H1 (cell line): ENCODE measurements around the gene SMIM17. TPM values are rescaled to one million over a fixed set of nuclear protein-coding genes. Genes with fewer than 3 reads are reported as not detected.
A peak's percentile ranks its signal among the peaks of the same experiment; 100 is the strongest.

Source experiments
- CTCF ChIA-PET: fragments of 300-600 bp; sonication (Branson Sonifier 250); formaldehyde crosslinking; loops from one replicate; lab custom pipeline; 2021; ENCODE audit not compliant: partially characterized antibody; lab: Charles Lee
- POLR2A ChIA-PET: fragments of 300-600 bp; sonication (Branson Sonifier 250); formaldehyde crosslinking; loops from one replicate; lab custom pipeline; 2021; ENCODE audit warnings: inconsistent platforms; ENCODE audit not compliant: partially characterized antibody; lab: Charles Lee
- DNase-seq, 2 experiments: peaks; one replicate each; pipeline versions ENCODE4 v3.0.0 to v3.0.0-alpha.2; 2010 to 2022; ENCODE audit warnings: low spot score in 2 of 2, low read depth in 1 of 2, mixed read lengths in 1 of 2
- FAIRE-seq: peaks from 2 replicates; lab custom pipeline; 2011; peaks lifted over from hg19 to GRCh38; lab: Jason Lieb, UNC
- H2AFZ ChIP-seq: 2 replicates; pipeline ENCODE4 v1.8.1; 2012; ENCODE audit warnings: low read length, inconsistent platforms
- H2AK5ac ChIP-seq: 2 replicates; pipeline ENCODE4 v1.6.1; 2013; ENCODE audit warnings: low read depth, low read length
- H2BK120ac ChIP-seq: replicated peaks from 2 replicates; pipeline ENCODE3; 2013; ENCODE audit warnings: low read depth, low read length, inconsistent platforms
- H2BK12ac ChIP-seq: 2 replicates; pipeline ENCODE4 v1.6.1; 2013; ENCODE audit warnings: low read depth, low read length
- H2BK15ac ChIP-seq: 2 replicates; pipeline ENCODE4 v1.6.1; 2013; ENCODE audit warnings: low read length
- H2BK20ac ChIP-seq: 2 replicates; pipeline ENCODE4 v1.6.1; 2013; ENCODE audit warnings: low read length
- H2BK5ac ChIP-seq: 2 replicates; pipeline ENCODE4 v1.6.1; 2013; ENCODE audit warnings: low read depth, low read length
- H3K14ac ChIP-seq: 2 replicates; pipeline ENCODE4 v1.6.1; 2013; ENCODE audit warnings: inconsistent platforms; ENCODE audit not compliant: insufficient read length
- H3K18ac ChIP-seq: 2 replicates; pipeline ENCODE4 v1.6.1; 2013; ENCODE audit warnings: low read length; ENCODE audit errors: extremely low read depth
- H3K23ac ChIP-seq: 2 replicates; pipeline ENCODE4 v1.6.1; 2013; ENCODE audit warnings: inconsistent platforms; ENCODE audit not compliant: insufficient read length
- H3K23me2 ChIP-seq: 2 replicates; pipeline ENCODE4 v1.6.1; 2013; ENCODE audit warnings: low read depth, low read length
- H3K27ac ChIP-seq: 2 replicates; pipeline ENCODE4 v1.6.1; 2011; ENCODE audit warnings: low read depth, low read length, inconsistent platforms
- H3K27me3 ChIP-seq, 4 experiments: replicated peaks in 1 of 4; 1 replicate in 1 of 4; 2 replicates in 3 of 4; pipeline versions ENCODE4 v1.6.1 to v1.8.1; 2011 to 2013; ENCODE audit warnings: low read length in 3 of 4, mild to moderate bottlenecking in 3 of 4, inconsistent platforms in 2 of 4, mixed read lengths in 2 of 4, moderate library complexity in 1 of 4; ENCODE audit not compliant: control insufficient read depth in 3 of 4, insufficient read depth in 3 of 4; ENCODE audit errors: extremely low read depth in 1 of 4
- H3K36me3 ChIP-seq, 4 experiments: 2 replicates each; pipeline versions ENCODE4 v1.6.1 to v1.8.1; 2011 to 2013; ENCODE audit warnings: mild to moderate bottlenecking in 4 of 4, low read length in 3 of 4, moderate library complexity in 2 of 4, control low read depth in 1 of 4, inconsistent platforms in 1 of 4; ENCODE audit not compliant: insufficient read depth in 4 of 4, control insufficient read depth in 2 of 4
- H3K4ac ChIP-seq: replicated peaks from 2 replicates; pipeline ENCODE3; 2013; ENCODE audit warnings: low read length, low read depth, mixed read lengths, inconsistent platforms; ENCODE audit not compliant: insufficient read length
- H3K4me1 ChIP-seq, 4 experiments: replicated peaks in 1 of 4; 1 replicate in 1 of 4; 2 replicates in 3 of 4; pipeline versions ENCODE4 v1.6.1 to v1.8.1; 2011 to 2013; ENCODE audit warnings: low read length in 3 of 4, inconsistent platforms in 2 of 4, mixed read lengths in 1 of 4; ENCODE audit not compliant: insufficient read depth in 4 of 4, control insufficient read depth in 3 of 4
- H3K4me2 ChIP-seq, 2 experiments: 2 replicates each; pipeline versions ENCODE4 v1.6.1 to v1.8.1; 2011 to 2013; ENCODE audit warnings: low read depth in 2 of 2, low read length in 2 of 2, control low read depth in 1 of 2, inconsistent platforms in 1 of 2, mild to moderate bottlenecking in 1 of 2; ENCODE audit not compliant: insufficient read depth in 1 of 2
- H3K4me3 ChIP-seq, 4 experiments: fragments of 200-600, 300-600 bp in 1 of 4; sonication (generic), shearing (Covaris generic), sonication (Bioruptor Twin) in 1 of 4; 2 replicates each; pipeline versions ENCODE4 v1.5.1 to v1.8.1; 2011 to 2016; ENCODE audit warnings: low read length in 4 of 4, low read depth in 3 of 4, control low read depth in 2 of 4, inconsistent platforms in 2 of 4, mild to moderate bottlenecking in 2 of 4, mixed read lengths in 1 of 4, moderate library complexity in 1 of 4; ENCODE audit not compliant: insufficient read depth in 2 of 4; ENCODE audit errors: extremely low read depth in 1 of 4
- H3K56ac ChIP-seq: replicated peaks from 2 replicates; pipeline ENCODE3; 2013; ENCODE audit warnings: low read depth, mild to moderate bottlenecking, mixed read lengths, low read length, inconsistent platforms; ENCODE audit not compliant: insufficient read length
- H3K79me1 ChIP-seq: 2 replicates; pipeline ENCODE4 v1.6.1; 2013; ENCODE audit warnings: low read depth, low read length, control low read depth
- H3K79me2 ChIP-seq, 2 experiments: 2 replicates each; pipeline versions ENCODE4 v1.6.1 to v1.8.1; 2012 to 2013; ENCODE audit warnings: low read length in 2 of 2, mild to moderate bottlenecking in 2 of 2, inconsistent platforms in 1 of 2; ENCODE audit not compliant: insufficient read depth in 2 of 2, control insufficient read depth in 1 of 2
- H3K9ac ChIP-seq, 4 experiments: replicated peaks in 1 of 4; 1 replicate in 1 of 4; 2 replicates in 3 of 4; pipeline versions ENCODE4 v1.6.1 to v1.8.1; 2011 to 2013; ENCODE audit warnings: low read depth in 3 of 4, low read length in 3 of 4, control low read depth in 2 of 4, mild to moderate bottlenecking in 2 of 4, moderate library complexity in 2 of 4, inconsistent platforms in 1 of 4; ENCODE audit errors: extremely low read depth in 1 of 4
- H3K9me3 ChIP-seq, 2 experiments: 2 replicates each; pipeline versions ENCODE4 v1.6.1 to v1.8.1; 2012 to 2013; ENCODE audit warnings: mild to moderate bottlenecking in 2 of 2, moderate library complexity in 2 of 2, control low read depth in 1 of 2, inconsistent platforms in 1 of 2, low read depth in 1 of 2, low read length in 1 of 2, mixed read lengths in 1 of 2; ENCODE audit not compliant: insufficient read depth in 2 of 2
- H4K20me1 ChIP-seq, 2 experiments: replicated peaks in 1 of 2; 2 replicates each; pipeline versions ENCODE3 to v1.8.1; 2011 to 2013; ENCODE audit warnings: inconsistent platforms in 2 of 2, low read length in 2 of 2, mild to moderate bottlenecking in 1 of 2; ENCODE audit not compliant: insufficient read depth in 2 of 2, control insufficient read depth in 1 of 2
- H4K5ac ChIP-seq: 2 replicates; pipeline ENCODE4 v1.6.1; 2013; ENCODE audit warnings: low read length, low read depth, mixed read lengths, inconsistent platforms; ENCODE audit not compliant: insufficient read length
- H4K8ac ChIP-seq: 2 replicates; pipeline ENCODE4 v1.8.0; 2013; ENCODE audit warnings: mild to moderate bottlenecking, moderate library complexity, low read length, inconsistent platforms; ENCODE audit not compliant: insufficient read depth; ENCODE audit errors: extremely low read depth
- H4K91ac ChIP-seq: replicated peaks from 2 replicates; pipeline ENCODE3; 2013; ENCODE audit warnings: low read length, mixed read lengths, inconsistent platforms; ENCODE audit not compliant: insufficient read length
- ATF2 ChIP-seq: IDR thresholded peaks from 2 replicates; pipeline ENCODE4 v1.6.1; 2012; ENCODE audit warnings: low read length, inconsistent platforms
- BCL11A ChIP-seq, 2 experiments: IDR thresholded peaks; one replicate each; pipeline ENCODE4 v1.6.1; 2011; ENCODE audit warnings: low read depth in 2 of 2, low read length in 2 of 2, mild to moderate bottlenecking in 2 of 2
- CHD1 ChIP-seq: IDR thresholded peaks from 2 replicates; pipeline ENCODE4 v1.6.1; 2012; ENCODE audit warnings: low read depth, low read length, improper control_type of control experiment
- E2F6 ChIP-seq: IDR thresholded peaks from 2 replicates; pipeline ENCODE4 v1.6.1; 2012; ENCODE audit warnings: inconsistent platforms
- HDAC6 ChIP-seq: IDR thresholded peaks from one replicate; pipeline ENCODE4 v1.7.1; 2012; ENCODE audit warnings: low read depth, mild to moderate bottlenecking, inconsistent platforms, low read length, moderate library complexity
- MAX ChIP-seq: IDR thresholded peaks from 2 replicates; pipeline ENCODE4 v1.6.1; 2012; ENCODE audit warnings: inconsistent platforms
- POLR2AphosphoS5 ChIP-seq: IDR thresholded peaks from 2 replicates; pipeline ENCODE4 v1.6.1; 2011; ENCODE audit warnings: low read depth, low read length
- RBBP5 ChIP-seq: IDR thresholded peaks from 2 replicates; pipeline ENCODE4 v1.7.1; 2012; ENCODE audit warnings: low read depth, mild to moderate bottlenecking, inconsistent platforms, low read length, moderate library complexity, borderline replicate concordance
- SUZ12 ChIP-seq: fragments of 200-600 bp; sonication (generic); IDR thresholded peaks from 2 replicates; pipeline ENCODE4 v1.6.1; 2012; ENCODE audit warnings: mild to moderate bottlenecking, inconsistent platforms, low read length, moderate library complexity, mixed read lengths
- WGBS, 2 experiments: shearing (Covaris generic) in 1 of 2; methylation state at CpG; one replicate each; pipeline versions ENCODE4 v1.1.6 to v1.1.7; 2013 to 2015; ENCODE audit warnings: low lambda C conversion rate in 2 of 2, mixed read lengths in 2 of 2, inconsistent platforms in 1 of 2, low coverage in 1 of 2, missing lambda C conversion rate in 1 of 2; ENCODE audit not compliant: insufficient replicate concordance in 2 of 2, insufficient coverage in 1 of 2, insufficient read length in 1 of 2; ENCODE audit errors: extremely low coverage in 1 of 2, missing lambda C conversion rate in 1 of 2; 5-methylcytosine and 5-hydroxymethylcytosine counted together
- polyA plus RNA-seq, 7 experiments: library from polyadenylated mRNA; depleted of rRNA in 3 of 7; stranded (reverse) in 5 of 7; unstranded in 2 of 7; fragments of >200 nt in 5 of 7; fragments of 200-250 nt in 2 of 7; gene quantifications; 1 replicate in 5 of 7; 2 replicates in 1 of 7; 4 replicates in 1 of 7; pipeline versions ENCODE4 v1.2.1 to v1.2.3, GENCODE V29; 2011 to 2013; ENCODE audit warnings: missing spikeins in 2 of 7, mixed read lengths in 2 of 7
- total RNA-seq: library from RNA; stranded (reverse); fragmentation: NEBNext Ultra II Directional; extraction: Animal tissue kit (Norgen Biotek cat#: 25700); gene quantifications from 2 replicates; pipeline ENCODE4 v1.2.1, GENCODE V29; 2021

Gene SMIM17
- total and polyA plus RNA-seq, 2 of the 8 experiments (the other 6 are each of a cell fraction or from before 2014, with no cell fraction given): 0.06 TPM; not detected in 1

GRCh38 chr19:56594446-56594782, 48.5 kb upstream of the SMIM17 start:
- H3K9ac ChIP-seq: no peak overlapping the region
- peak overlapping the region; percentile 35; the same call in 1 of the 2 replicates for H2BK5ac ChIP-seq
- no peak overlapping the region for H4K8ac ChIP-seq
- CTCF ChIA-PET: interaction anchor here (0.6 kb wide), 1 partner anchor 719 kb away, joined by 3 read pairs; no protein-coding TSS in a partner anchor
- H2BK120ac ChIP-seq: no peak overlapping the region
- H3K79me2 ChIP-seq: peaks cover 0 to 18% of the 10 kb centered on the region in 2 experiments; a peak in 2 of 4 replicates
- no peak overlapping the region for H3K14ac ChIP-seq
- H4K5ac ChIP-seq: no peak overlapping the region
- peaks cover 8% of the 10 kb centered on the region for H3K79me1 ChIP-seq
- DNase-seq (no peak), FAIRE-seq (no peak)
- H2BK12ac ChIP-seq: no peak overlapping the region
- no peak overlapping the region for H3K18ac ChIP-seq
- POLR2A ChIA-PET: interaction anchor here (1.4 to 1.6 kb wide), 3 partner anchors 11 to 31 kb away, joined by 3 to 7 read pairs (median 5); no protein-coding TSS in a partner anchor
- H2AK5ac ChIP-seq: 0 out of 2 replicates have a peak overlapping the region, but pooled peaks have one; percentile 13
- H3K36me3 ChIP-seq: no peaks in the 10 kb centered on the region; a peak in 1 of 8 replicates
- H3K27ac ChIP-seq: no peak overlapping the region
- H4K20me1 ChIP-seq: peaks cover 0 to 6% of the 10 kb centered on the region in 2 experiments
- H3K23me2 ChIP-seq: peaks cover 14% of the 10 kb centered on the region
- no peak overlapping the region for H2BK15ac ChIP-seq
- peak overlapping the region; percentile 55 for H2AFZ ChIP-seq
- no peak overlapping the region for H2BK20ac ChIP-seq
- H3K4ac ChIP-seq: no peak overlapping the region
- peak overlapping the region; percentile 46 to 99; a peak in 3 of 4 replicates for H3K4me2 ChIP-seq
- no peak overlapping the region for H3K23ac ChIP-seq
- peak overlapping the region; percentile 76 to 99 (median 90); a peak in 5 of 8 replicates for H3K4me3 ChIP-seq
- H3K4me1 ChIP-seq: peaks cover 0 to 3% (median 1%) of the 10 kb centered on the region in 4 experiments; a peak in 2 of 7 replicates
- WGBS, 2 experiments: 70% methylated on average over 3 of the region's 4 CpGs; no CpG with 5 or more reads in 1 of the 2 experiments
- H3K9me3 ChIP-seq: peaks cover 9 to 13% of the 10 kb centered on the region in 2 experiments
- TF ChIP-seq HDAC6 (no peak), BCL11A (IDR thresholded peaks at IDR 0.05; ENCODE audit: low read depth in 2 of 2, low read length in 2 of 2) (no peak), E2F6 (no peak), ATF2 (no peak), POLR2AphosphoS5 (no peak), CHD1 (no peak), SUZ12 (no peak), RBBP5 (no peak), MAX (no peak)
- no peaks in the 10 kb centered on the region for H3K27me3 ChIP-seq
- no peak overlapping the region for H3K56ac ChIP-seq
- no peak overlapping the region for H4K91ac ChIP-seq
